AG04449 (cell line): ENCODE measurements around the gene KAZALD1.

Experiments used
- CTCF ChIA-PET: fragments of 350-600 bp; formaldehyde crosslinking; extraction: SDS; loops from one replicate; lab custom pipeline; 2021; ENCODE audit warnings: antibody characterized with exemption; lab: Yijun Ruan, JAX
- POLR2A ChIA-PET: fragments of 400-600, 350-600 bp; formaldehyde crosslinking; extraction: SDS; loops from one replicate; lab custom pipeline; 2020; ENCODE audit warnings: antibody characterized with exemption, inconsistent platforms; lab: Yijun Ruan, JAX
- DNase-seq: peaks from one replicate; pipeline ENCODE4 v3.0.0-alpha.2; 2010; ENCODE audit warnings: low read depth, low spot score
- H3K4me3 ChIP-seq: 2 replicates; pipeline ENCODE4 v1.5.1; 2011; ENCODE audit warnings: low read depth, mild to moderate bottlenecking, control low read depth, low read length
- CTCF ChIP-seq: IDR thresholded peaks from one replicate; pipeline ENCODE4 v1.5.1; 2011; ENCODE audit warnings: mild to moderate bottlenecking, moderate library complexity, low read length, control low read depth, inconsistent platforms; ENCODE audit not compliant: insufficient read depth; ENCODE audit errors: missing control alignments

Gene KAZALD1

GRCh38 chr10:101036726-101037125 lies 25.1 kb upstream of the KAZALD1 start:
- ChIA-PET CTCF (interaction anchor here (2.4 to 35.4 kb wide), 4 partner anchors 19 to 105 kb away, joined by 8 to 1481 read pairs (median 288); partner anchors contain the start of genes KAZALD1, LZTS2, MRPL43 and TWNK), POLR2A (no interaction called here)
- H3K4me3 ChIP-seq = no peak overlapping the region
- no peak for TF ChIP-seq CTCF
- no peak for DNase-seq

GRCh38 chr10:101038484-101038883 lies 23.3 kb upstream of the KAZALD1 start:
- CTCF ChIA-PET = interaction anchor here (1.0 to 35.4 kb wide), 5 partner anchors 0 to 44 kb away, joined by 3 to 1481 read pairs (median 333); partner anchors contain the start of genes KAZALD1, LZTS2, MRPL43 and PDZD7
- no peak for TF ChIP-seq CTCF
- no peak overlapping the region for H3K4me3 ChIP-seq
- POLR2A ChIA-PET = no interaction called here
- DNase-seq = no peak

- DNase-seq = no peak
- TF ChIP-seq CTCF = no peak
- ChIA-PET POLR2A (no interaction called here), CTCF (interaction anchor here (0.6 to 35.4 kb wide), 9 partner anchors 1 to 607 kb away, joined by 3 to 1481 read pairs (median 47); partner anchors contain the start of genes KAZALD1, LZTS2, MRPL43 and PDZD7)
- no peak overlapping the region for H3K4me3 ChIP-seq
Observed at GRCh38 chr10:101040061-101040460, 21.7 kb upstream of the KAZALD1 start.

GRCh38 chr10:101040851-101041250 lies 20.9 kb upstream of the KAZALD1 start:
- TF ChIP-seq CTCF = no peak
- ChIA-PET POLR2A (interaction anchor here (1.0 to 2.7 kb wide), 3 partner anchors 9 to 26 kb away, joined by 3 to 16 read pairs (median 9); partner anchors contain the start of gene KAZALD1), CTCF (interaction anchor here (1.1 to 35.4 kb wide), 13 partner anchors 2 to 572 kb away, joined by 3 to 1481 read pairs (median 5); partner anchors contain the start of genes KAZALD1, LZTS2, MRPL43 and PDZD7)
- no peak for DNase-seq
- H3K4me3 ChIP-seq = no peak overlapping the region

- H3K4me3 ChIP-seq = no peak overlapping the region
- POLR2A ChIA-PET = interaction anchor here (0.6 to 2.7 kb wide), 4 partner anchors 9 to 1605 kb away, joined by 3 to 16 read pairs (median 6); partner anchors contain the start of gene KAZALD1
- no peak for DNase-seq
- peak; percentile 90 for TF ChIP-seq CTCF
- CTCF ChIA-PET = interaction anchor here (0.7 to 35.4 kb wide), 15 partner anchors 3 to 571 kb away, joined by 3 to 1481 read pairs (median 5); partner anchors contain the start of genes KAZALD1, LZTS2, MRPL43 and PDZD7
Observed at GRCh38 chr10:101041252-101041761, 20.5 kb upstream of the KAZALD1 start.

- peak overlapping the region; percentile 61 for H3K4me3 ChIP-seq
Observed at GRCh38 chr10:101042118-101042517, 19.7 kb upstream of the KAZALD1 start.

More at GRCh38 chr10:101042118-101042517, 19.7 kb upstream of the KAZALD1 start:
- no peak for TF ChIP-seq CTCF
- ChIA-PET POLR2A (interaction anchor here (0.9 to 2.7 kb wide), 5 partner anchors 10 to 100 kb away, joined by 3 to 19 read pairs (median 16); partner anchors contain the start of genes KAZALD1, PDZD7 and SFXN3), CTCF (interaction anchor here (0.9 to 35.4 kb wide), 14 partner anchors 4 to 110 kb away, joined by 3 to 1481 read pairs (median 4); partner anchors contain the start of genes KAZALD1, LZTS2, MRPL43 and PDZD7)
- no peak for DNase-seq
